HepG2 (cell line): ENCODE measurements around the gene RILP. TPM values are rescaled to one million over a fixed set of nuclear protein-coding genes. Genes with fewer than 3 reads are reported as not detected.

Experiments used
- CEBPB ChIP-seq: IDR thresholded peaks from 2 replicates; pipeline ENCODE4 v1.6.1; 2011; ENCODE audit warnings: low read depth, low read length, improper control_type of control experiment, borderline replicate concordance
- CENPX ChIP-seq: sonication (generic); formaldehyde crosslinking; IDR thresholded peaks from 2 replicates; pipeline ENCODE4 v1.9.0; 2021; ENCODE audit warnings: mild to moderate bottlenecking, missing genetic modification reagents, moderate library complexity
- DDIT3 ChIP-seq: sonication (generic); formaldehyde crosslinking; IDR thresholded peaks from 2 replicates; pipeline ENCODE4 v1.4.0; 2020; ENCODE audit warnings: mild to moderate bottlenecking, missing genetic modification reagents
- FOXA3 ChIP-seq: IDR thresholded peaks from 2 replicates; pipeline ENCODE4 v1.6.1; 2016; ENCODE audit warnings: missing genetic modification reagents, missing compliant biosample characterization
- GATAD2A ChIP-seq: IDR thresholded peaks from 2 replicates; pipeline ENCODE4 v1.6.1; 2016
- SKI ChIP-seq: fragments of 450-650 bp; IDR thresholded peaks from one replicate; pipeline ENCODE4 v1.6.1; 2018; ENCODE audit warnings: mild to moderate bottlenecking; ENCODE audit not compliant: partially characterized antibody
- TCF7L2 ChIP-seq: IDR thresholded peaks from 2 replicates; pipeline ENCODE4 v1.6.1; 2011; ENCODE audit warnings: mild to moderate bottlenecking, low read depth, low read length, moderate library complexity
- THAP11 ChIP-seq: IDR thresholded peaks from 2 replicates; pipeline ENCODE4 v1.6.1; 2016; ENCODE audit warnings: missing biosample characterization, missing genetic modification reagents
- ZBTB34 ChIP-seq: sonication (generic); formaldehyde crosslinking; IDR thresholded peaks from 2 replicates; pipeline ENCODE4 v1.8.0; 2022; ENCODE audit warnings: mild to moderate bottlenecking, missing genetic modification reagents
- ZFP90 ChIP-seq: sonication (generic); formaldehyde crosslinking; IDR thresholded peaks from 2 replicates; pipeline ENCODE4 v1.8.0; 2022; ENCODE audit warnings: missing genetic modification reagents, mild to moderate bottlenecking, inconsistent platforms, borderline replicate concordance
- ZFY ChIP-seq: sonication (generic); formaldehyde crosslinking; IDR thresholded peaks from 2 replicates; pipeline ENCODE4 v1.4.0; 2020; ENCODE audit warnings: missing genetic modification reagents
- ZNF24 ChIP-seq: fragments of 450-650 bp; IDR thresholded peaks from 2 replicates; pipeline ENCODE4 v1.6.1; 2017; ENCODE audit warnings: antibody characterized with exemption, mild to moderate bottlenecking
- ZNF274 ChIP-seq: sonication (generic); formaldehyde crosslinking; IDR thresholded peaks from 2 replicates; pipeline ENCODE4 v1.5.1; 2020; ENCODE audit warnings: mild to moderate bottlenecking, missing genetic modification reagents
- ZNF333 ChIP-seq: sonication (generic); formaldehyde crosslinking; IDR thresholded peaks from 2 replicates; pipeline ENCODE4 v1.4.0; 2020; ENCODE audit warnings: mild to moderate bottlenecking, missing genetic modification reagents, borderline replicate concordance
- ZNF337 ChIP-seq: sonication (generic); formaldehyde crosslinking; IDR thresholded peaks from 2 replicates; pipeline ENCODE4 v1.5.1; 2020; ENCODE audit warnings: missing genetic modification reagents, low read depth, mild to moderate bottlenecking, borderline replicate concordance
- ZNF431 ChIP-seq: sonication (generic); formaldehyde crosslinking; IDR thresholded peaks from 2 replicates; pipeline ENCODE4 v1.9.0; 2022; ENCODE audit warnings: missing genetic modification reagents, low read depth, mild to moderate bottlenecking, borderline replicate concordance
- ZNF446 ChIP-seq: sonication (generic); formaldehyde crosslinking; IDR thresholded peaks from 2 replicates; pipeline ENCODE4 v1.5.0; 2020; ENCODE audit warnings: mild to moderate bottlenecking, missing genetic modification reagents
- ZNF451 ChIP-seq: sonication (generic); formaldehyde crosslinking; IDR thresholded peaks from 2 replicates; pipeline ENCODE4 v1.5.0; 2020; ENCODE audit warnings: mild to moderate bottlenecking, missing genetic modification reagents
- ZNF619 ChIP-seq: sonication (generic); formaldehyde crosslinking; IDR thresholded peaks from 2 replicates; pipeline ENCODE4 v1.4.0; 2020; ENCODE audit warnings: mild to moderate bottlenecking, missing genetic modification reagents
- ZNF720 ChIP-seq: sonication (generic); formaldehyde crosslinking; IDR thresholded peaks from 2 replicates; pipeline ENCODE4 v1.4.0; 2020; ENCODE audit warnings: missing genetic modification reagents
- ZZZ3 ChIP-seq: sonication (generic); formaldehyde crosslinking; IDR thresholded peaks from 2 replicates; pipeline ENCODE4 v1.4.0; 2020; ENCODE audit warnings: missing genetic modification reagents, mild to moderate bottlenecking, borderline replicate concordance
- polyA plus RNA-seq, 8 experiments: library from polyadenylated mRNA; depleted of rRNA in 3 of 8; stranded (reverse) in 7 of 8; unstranded in 1 of 8; fragments of >200 nt; fragmentation: Illumina TruSeq in 4 of 8; extraction: Trizol in 4 of 8; gene quantifications; 2 replicates each; pipeline versions ENCODE4 v1.2.1 to v1.2.3, GENCODE V29; 2011 to 2016; ENCODE audit warnings: low read depth in 4 of 8, missing spikeins in 1 of 8, mixed read lengths in 1 of 8; ENCODE audit not compliant: insufficient read depth in 1 of 8
- total RNA-seq, 5 experiments: library from RNA; depleted of rRNA; stranded (reverse); fragments of >200 nt; fragmentation: Illumina TruSeq; extraction: Trizol; gene quantifications; 2 replicates each; pipeline ENCODE4 v1.2.3, GENCODE V29; 2016; ENCODE audit warnings: low read depth in 1 of 5
- TF ChIP-seq, protein P1 (sequence below): IDR thresholded peaks from 2 replicates; pipeline ENCODE4 v1.6.1; 2012; ENCODE audit warnings: low read depth, low read length, improper control_type of control experiment
- TF ChIP-seq, protein P2 (sequence below): IDR thresholded peaks from 2 replicates; pipeline ENCODE4 v1.6.1; 2016; ENCODE audit warnings: low read depth, control low read depth
- TF ChIP-seq, protein P3 (sequence below): sonication (generic); formaldehyde crosslinking; IDR thresholded peaks from 2 replicates; pipeline ENCODE4 v1.4.0; 2020; ENCODE audit warnings: missing genetic modification reagents

The RILP gene
- total and polyA plus RNA-seq, 2 of the 13 experiments (the other 11 are each of a cell fraction or from before 2014, with no cell fraction given): 6.6 to 8.1 TPM

DNA sequence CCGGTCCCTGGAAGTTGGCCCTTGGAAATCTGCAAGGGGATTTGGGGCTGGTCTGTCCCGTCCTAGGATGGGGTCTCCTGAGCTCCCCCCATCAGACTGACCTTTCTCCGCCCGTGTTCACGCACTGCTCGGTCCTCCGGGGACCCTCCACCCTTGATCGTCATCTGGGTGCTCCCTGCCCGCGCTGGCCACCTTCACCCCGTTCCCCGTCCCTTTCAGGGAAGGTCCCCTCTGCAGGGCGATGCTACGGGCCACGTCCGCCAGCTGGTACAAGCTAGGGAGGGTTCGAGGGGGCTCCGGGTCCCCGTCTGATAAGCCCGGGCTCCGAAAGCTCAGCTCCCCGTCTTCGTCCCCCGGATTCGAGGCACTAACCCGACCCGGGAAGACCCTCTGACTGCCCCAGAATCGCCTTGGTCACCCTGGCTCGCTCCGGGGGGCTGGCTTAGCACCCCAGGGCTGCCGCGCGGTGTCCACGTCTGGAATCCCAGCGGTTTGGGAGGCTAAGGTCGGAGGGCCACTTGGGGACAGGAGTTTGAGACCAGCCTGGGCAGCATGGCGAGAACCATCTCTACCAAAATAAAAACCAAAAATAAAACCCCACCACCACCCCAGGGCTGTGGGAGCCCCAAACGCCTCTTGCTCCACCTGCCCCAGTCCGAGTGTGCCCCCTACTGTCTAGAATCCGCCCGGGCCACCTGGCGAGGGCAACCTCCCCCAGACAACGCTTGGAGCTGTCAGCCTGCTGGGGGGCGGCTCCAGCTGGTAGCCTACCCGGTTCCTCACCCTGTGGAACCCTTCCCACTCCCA lies 20.0 kb downstream of the RILP start (continued):
- TF ChIP-seq ZNF720 (CRISPR knock-in tag) (no peak), THAP11 (CRISPR knock-in tag) (no peak), FOXA3 (CRISPR knock-in tag) (0 out of 2 replicates have a peak, but pooled peaks have one; percentile 5), ZFY (CRISPR knock-in tag) (no peak), ZNF333 (no peak), TCF7L2 (no peak), ZNF274 (CRISPR knock-in tag) (no peak; the same call in 1 of the 2 replicates), ZNF446 (CRISPR knock-in tag) (no peak), ZNF451 (CRISPR knock-in tag) (0 out of 2 replicates have a peak, but pooled peaks have one; percentile 32), ZNF337 (CRISPR knock-in tag) (no peak), ZBTB34 (no peak), GATAD2A (CRISPR knock-in tag) (no peak), CENPX (CRISPR knock-in tag) (no peak), CEBPB (no peak), ZNF619 (CRISPR knock-in tag) (no peak), DDIT3 (CRISPR knock-in tag) (no peak), ZFP90 (CRISPR knock-in tag) (peak; percentile 31; the same call in 1 of the 2 replicates), SKI (no peak), ZZZ3 (peak; percentile 59; the same call in 1 of the 2 replicates), ZNF24 (no peak), ZNF431 (CRISPR knock-in tag) (no peak)
- TF ChIP-seq, protein P1, sequence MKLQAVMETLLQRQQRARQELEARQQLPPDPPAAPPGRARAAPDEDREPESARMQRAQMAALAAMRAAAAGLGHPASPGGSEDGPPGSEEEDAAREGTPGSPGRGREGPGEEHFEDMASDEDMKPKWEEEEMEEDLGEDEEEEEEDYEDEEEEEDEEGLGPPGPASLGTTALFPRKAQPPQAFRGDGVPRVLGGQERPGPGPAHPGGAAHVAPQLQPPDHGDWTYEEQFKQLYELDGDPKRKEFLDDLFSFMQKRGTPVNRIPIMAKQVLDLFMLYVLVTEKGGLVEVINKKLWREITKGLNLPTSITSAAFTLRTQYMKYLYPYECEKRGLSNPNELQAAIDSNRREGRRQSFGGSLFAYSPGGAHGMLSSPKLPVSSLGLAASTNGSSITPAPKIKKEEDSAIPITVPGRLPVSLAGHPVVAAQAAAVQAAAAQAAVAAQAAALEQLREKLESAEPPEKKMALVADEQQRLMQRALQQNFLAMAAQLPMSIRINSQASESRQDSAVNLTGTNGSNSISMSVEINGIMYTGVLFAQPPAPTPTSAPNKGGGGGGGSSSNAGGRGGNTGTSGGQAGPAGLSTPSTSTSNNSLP: no peak
- TF ChIP-seq, protein P2, sequence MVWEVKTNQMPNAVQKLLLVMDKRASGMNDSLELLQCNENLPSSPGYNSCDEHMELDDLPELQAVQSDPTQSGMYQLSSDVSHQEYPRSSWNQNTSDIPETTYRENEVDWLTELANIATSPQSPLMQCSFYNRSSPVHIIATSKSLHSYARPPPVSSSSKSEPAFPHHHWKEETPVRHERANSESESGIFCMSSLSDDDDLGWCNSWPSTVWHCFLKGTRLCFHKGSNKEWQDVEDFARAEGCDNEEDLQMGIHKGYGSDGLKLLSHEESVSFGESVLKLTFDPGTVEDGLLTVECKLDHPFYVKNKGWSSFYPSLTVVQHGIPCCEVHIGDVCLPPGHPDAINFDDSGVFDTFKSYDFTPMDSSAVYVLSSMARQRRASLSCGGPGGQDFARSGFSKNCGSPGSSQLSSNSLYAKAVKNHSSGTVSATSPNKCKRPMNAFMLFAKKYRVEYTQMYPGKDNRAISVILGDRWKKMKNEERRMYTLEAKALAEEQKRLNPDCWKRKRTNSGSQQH (CRISPR knock-in tag): no peak
- TF ChIP-seq, protein P3, sequence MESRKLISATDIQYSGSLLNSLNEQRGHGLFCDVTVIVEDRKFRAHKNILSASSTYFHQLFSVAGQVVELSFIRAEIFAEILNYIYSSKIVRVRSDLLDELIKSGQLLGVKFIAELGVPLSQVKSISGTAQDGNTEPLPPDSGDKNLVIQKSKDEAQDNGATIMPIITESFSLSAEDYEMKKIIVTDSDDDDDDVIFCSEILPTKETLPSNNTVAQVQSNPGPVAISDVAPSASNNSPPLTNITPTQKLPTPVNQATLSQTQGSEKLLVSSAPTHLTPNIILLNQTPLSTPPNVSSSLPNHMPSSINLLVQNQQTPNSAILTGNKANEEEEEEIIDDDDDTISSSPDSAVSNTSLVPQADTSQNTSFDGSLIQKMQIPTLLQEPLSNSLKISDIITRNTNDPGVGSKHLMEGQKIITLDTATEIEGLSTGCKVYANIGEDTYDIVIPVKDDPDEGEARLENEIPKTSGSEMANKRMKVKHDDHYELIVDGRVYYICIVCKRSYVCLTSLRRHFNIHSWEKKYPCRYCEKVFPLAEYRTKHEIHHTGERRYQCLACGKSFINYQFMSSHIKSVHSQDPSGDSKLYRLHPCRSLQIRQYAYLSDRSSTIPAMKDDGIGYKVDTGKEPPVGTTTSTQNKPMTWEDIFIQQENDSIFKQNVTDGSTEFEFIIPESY (CRISPR knock-in tag): peak; percentile 40; the same call in 1 of the 2 replicates
